ENCODE measurements around the gene FER.
"Not testable (repeated sequence)": the region's sequence is repeated elsewhere in the genome, so short reads cannot be mapped to it uniquely, and the experiment has no call there.

FER gene

GRCh38 chr5:108869066-108869465, 121.4 kb downstream of the FER start:
- DNase-seq (ENCODE audit: extremely low read depth in 1 of 2, low read depth in 1 of 2) = no peak

- DNase-seq (ENCODE audit: extremely low read depth in 1 of 2, low read depth in 1 of 2) = no peak
Measured at GRCh38 chr5:108876451-108876850, 128.8 kb downstream of the FER start.

GRCh38 chr5:108878756-108879155, 131.1 kb downstream of the FER start:
- no peak for DNase-seq (ENCODE audit: extremely low read depth in 1 of 2, low read depth in 1 of 2)

GRCh38 chr5:108881133-108881532, 133.4 kb downstream of the FER start:
- DNase-seq (ENCODE audit: extremely low read depth in 1 of 2, low read depth in 1 of 2) = no peak

- DNase-seq (ENCODE audit: extremely low read depth in 1 of 2, low read depth in 1 of 2) = no peak
Measured at GRCh38 chr5:108884736-108885135, 137.0 kb downstream of the FER start.

DNA sequence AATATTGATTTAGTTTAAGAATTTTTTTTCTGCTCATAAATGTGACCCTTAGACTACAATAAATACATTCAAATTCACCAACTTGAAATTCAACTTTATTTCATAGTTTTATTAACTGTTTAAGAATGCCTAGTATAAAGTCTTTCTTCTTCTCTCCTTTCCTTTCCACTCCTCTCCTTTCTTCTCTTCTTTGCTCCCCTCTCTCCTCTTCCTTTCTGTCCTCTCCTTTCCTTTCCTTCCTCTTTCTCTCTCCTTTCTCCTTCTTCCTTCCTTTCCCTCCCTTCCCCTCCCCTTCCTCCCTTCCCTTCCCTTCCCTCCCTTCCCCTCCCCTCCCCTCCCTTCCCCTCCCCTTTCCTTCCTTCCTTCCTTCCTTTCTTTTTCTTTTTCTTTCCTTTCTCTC, 150.6 kb downstream of the FER start:
- no peak for DNase-seq (ENCODE audit: extremely low read depth in 1 of 2, low read depth in 1 of 2)

GRCh38 chr5:108898707-108899106, 151.0 kb downstream of the FER start:
- DNase-seq (ENCODE audit: extremely low read depth in 1 of 2, low read depth in 1 of 2) = no peak

GRCh38 chr5:108899244-108899643, 151.5 kb downstream of the FER start:
- not testable (repeated sequence) for DNase-seq (ENCODE audit: extremely low read depth in 1 of 2, low read depth in 1 of 2)

- no peak for DNase-seq (ENCODE audit: extremely low read depth in 1 of 2, low read depth in 1 of 2)
Measured at GRCh38 chr5:108900668-108901067, 153.0 kb downstream of the FER start.

DNA sequence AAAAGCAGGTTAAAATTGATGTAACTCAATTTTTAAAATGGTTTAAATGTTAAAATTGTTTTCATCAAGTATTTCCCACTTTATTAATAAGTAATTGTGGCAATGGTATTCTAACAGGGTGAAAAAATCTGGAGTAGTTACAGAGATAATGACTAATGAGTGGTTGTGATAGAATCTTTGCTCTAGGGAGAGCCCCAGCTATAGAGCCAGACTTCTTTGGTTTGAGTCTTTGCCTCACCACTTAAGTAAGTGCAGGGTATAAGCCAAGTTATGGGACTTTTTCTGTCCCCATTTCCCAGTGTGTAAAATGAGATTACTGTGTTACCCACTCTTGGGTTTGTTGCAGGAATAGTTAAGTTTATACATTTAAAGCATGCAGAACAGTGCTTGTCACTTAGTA, 158.1 kb downstream of the FER start:
- DNase-seq (ENCODE audit: extremely low read depth in 1 of 2, low read depth in 1 of 2) = no peak

DNA sequence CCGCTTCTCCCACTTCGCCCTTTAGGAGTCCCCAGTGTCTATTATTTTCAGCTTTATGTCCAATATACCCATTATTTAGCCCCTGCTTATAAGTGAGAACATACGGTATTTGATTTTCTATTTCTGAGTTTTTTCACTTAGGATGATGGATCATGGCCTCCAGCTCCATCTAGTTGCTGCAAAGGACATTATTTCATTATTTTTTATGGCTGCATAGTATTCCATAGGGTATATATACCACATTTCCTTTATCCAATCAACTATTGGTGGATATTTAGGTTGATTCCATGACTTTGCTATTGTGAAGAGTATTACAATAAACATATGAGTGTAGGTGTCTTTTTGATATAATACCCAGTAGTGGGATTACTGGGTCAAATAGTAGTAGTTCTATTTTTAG, 162.9 kb downstream of the FER start:
- DNase-seq (ENCODE audit: extremely low read depth in 1 of 2, low read depth in 1 of 2) = no peak

GRCh38 chr5:108911055-108911454, 163.4 kb downstream of the FER start:
- no peak for DNase-seq (ENCODE audit: extremely low read depth in 1 of 2, low read depth in 1 of 2)

DNA sequence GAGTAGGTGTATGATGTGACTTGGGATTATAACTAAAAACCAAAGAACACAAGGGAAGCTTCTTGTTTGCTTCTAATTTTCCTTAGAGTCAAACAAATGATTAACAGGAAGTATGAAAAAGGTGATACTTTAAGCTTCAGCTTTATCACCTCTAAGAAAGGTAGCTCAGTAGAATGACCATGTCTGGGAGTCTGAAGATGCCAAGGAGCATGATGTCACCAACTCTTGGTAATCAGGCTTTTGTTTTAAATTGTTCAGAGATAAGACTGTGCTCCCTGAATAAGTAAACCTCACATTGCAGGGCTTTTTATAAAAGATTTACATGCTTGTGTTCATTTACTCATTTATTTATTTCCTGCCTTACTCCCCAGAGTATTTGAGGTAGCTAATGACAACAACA, 169.9 kb downstream of the FER start:
- no peak for DNase-seq (ENCODE audit: extremely low read depth in 1 of 2, low read depth in 1 of 2)

GRCh38 chr5:108919591-108920326, 172.1 kb downstream of the FER start:
- DNase-seq (ENCODE audit: extremely low read depth in 1 of 2, low read depth in 1 of 2) = no peak

- DNase-seq (ENCODE audit: extremely low read depth in 1 of 2, low read depth in 1 of 2) = no peak
Measured at GRCh38 chr5:108924457-108924961, 176.8 kb downstream of the FER start.

DNA sequence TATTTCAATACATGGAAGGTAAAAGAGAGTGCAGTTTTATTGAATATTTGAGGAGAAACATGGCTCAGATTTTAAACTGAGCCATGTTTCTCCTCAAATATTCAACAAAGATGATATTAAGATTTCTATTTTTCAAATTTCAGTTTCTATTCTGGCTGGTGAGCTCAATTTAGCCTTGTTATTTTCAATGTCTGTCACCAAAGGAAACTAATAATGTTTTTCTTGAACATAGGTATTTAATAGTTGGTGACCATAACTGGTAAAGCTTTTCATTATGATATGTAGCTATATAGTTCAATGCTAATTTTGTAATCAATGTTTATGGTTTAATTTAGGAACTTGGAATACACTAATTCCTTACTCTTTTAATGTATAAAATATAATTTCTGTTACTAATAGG, 177.4 kb downstream of the FER start:
- DNase-seq (ENCODE audit: extremely low read depth in 1 of 2, low read depth in 1 of 2) = no peak

DNA sequence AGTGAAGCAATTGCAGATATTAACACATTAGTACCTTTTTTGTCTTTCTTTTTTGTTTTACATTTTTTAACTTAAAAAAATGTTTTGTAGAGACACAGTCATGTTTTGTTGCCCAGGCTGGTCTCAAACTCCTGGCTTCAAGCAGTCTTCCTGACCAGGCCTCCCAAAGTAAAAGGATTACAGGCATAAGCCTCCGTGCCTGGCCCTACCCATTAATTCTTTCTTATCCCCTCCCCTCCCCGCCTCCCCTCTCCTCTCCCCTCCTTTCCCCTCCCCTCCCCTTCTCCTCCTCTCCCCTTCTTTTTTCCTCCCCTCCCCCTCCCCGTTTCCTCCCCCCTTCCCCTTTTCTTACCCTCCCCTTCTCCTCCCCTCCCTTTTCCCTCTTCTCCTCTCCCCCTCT, 182.4 kb downstream of the FER start:
- DNase-seq (ENCODE audit: extremely low read depth in 1 of 2, low read depth in 1 of 2) = no peak

GRCh38 chr5:108935611-108936010, 187.9 kb downstream of the FER start:
- DNase-seq (ENCODE audit: extremely low read depth in 1 of 2, low read depth in 1 of 2) = no peak

GRCh38 chr5:108937221-108937620, 189.5 kb downstream of the FER start:
- no peak for DNase-seq (ENCODE audit: extremely low read depth in 1 of 2, low read depth in 1 of 2)

GRCh38 chr5:108940506-108940905, 192.8 kb downstream of the FER start:
- no peak for DNase-seq (ENCODE audit: extremely low read depth in 1 of 2, low read depth in 1 of 2)

DNA sequence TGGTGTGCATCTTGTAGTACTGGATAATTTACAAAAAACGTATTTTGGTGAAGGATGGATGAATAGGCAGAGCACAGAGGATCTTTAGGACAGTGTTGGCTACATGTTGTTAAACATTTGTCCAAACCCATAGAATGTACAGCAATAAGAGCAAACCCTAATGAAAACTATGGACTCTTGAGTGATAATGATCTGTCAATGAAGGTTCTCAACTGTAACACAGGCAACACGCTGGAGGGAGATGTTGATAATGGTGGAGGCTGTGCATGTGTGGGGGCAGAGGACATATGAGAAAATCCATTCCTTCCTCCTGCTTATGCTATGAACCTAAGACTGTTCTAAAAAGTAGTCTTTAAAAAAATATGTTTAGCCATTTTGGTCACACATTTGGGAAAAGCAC, 194.0 kb downstream of the FER start:
- DNase-seq (ENCODE audit: extremely low read depth in 1 of 2, low read depth in 1 of 2) = no peak

DNA sequence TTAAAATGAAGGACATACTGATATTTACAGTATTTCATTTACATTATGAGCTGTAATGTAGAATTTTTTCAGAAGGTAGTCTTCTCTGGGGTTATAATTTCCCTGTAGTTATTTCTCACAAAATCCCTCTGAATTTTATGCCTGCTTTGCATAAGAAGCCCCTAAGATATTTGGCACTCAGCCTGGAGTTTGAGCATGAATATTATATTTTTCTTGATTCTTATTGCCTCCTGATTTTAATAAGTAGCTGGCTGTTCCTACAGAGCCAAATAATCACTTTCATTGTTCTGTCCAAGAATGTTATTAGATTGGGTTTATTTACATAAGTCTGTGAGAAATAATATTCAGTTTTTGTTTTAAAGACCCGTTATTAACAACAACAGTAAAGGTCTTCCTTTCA, 195.0 kb downstream of the FER start:
- DNase-seq (ENCODE audit: extremely low read depth in 1 of 2, low read depth in 1 of 2) = no peak

GRCh38 chr5:108945094-108945493, 197.4 kb downstream of the FER start:
- DNase-seq (ENCODE audit: extremely low read depth in 1 of 2, low read depth in 1 of 2) = no peak
